Embryonic facial prominence (tissue), 1 donor: ENCODE data around the gene PRLR.

ENCODE experiments used
- DNase-seq: peaks from one replicate; pipeline ENCODE4 v3.0.0-alpha.2; 2016; ENCODE audit errors: extremely low spot score

Gene PRLR

DNA sequence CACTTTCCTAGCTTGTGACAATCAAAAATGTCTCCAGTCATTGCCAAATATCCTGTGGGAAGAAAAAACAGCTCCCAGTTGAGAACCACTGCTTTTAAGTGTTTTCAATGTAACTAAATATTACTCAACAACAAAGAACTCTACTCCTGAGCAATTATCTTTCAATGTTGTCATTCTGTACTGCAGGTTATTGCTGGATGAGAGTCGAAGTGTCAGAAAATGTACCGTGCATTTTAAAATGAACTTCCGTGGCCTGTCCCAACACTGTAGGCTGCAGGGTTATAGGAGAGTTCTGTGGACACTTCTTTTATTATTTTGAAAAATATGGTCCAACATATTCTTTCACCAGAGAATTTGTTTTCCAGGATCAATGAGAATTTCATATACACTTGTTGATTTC lies 147.8 kb downstream of the PRLR start:
- DNase-seq, result no peak

DNA sequence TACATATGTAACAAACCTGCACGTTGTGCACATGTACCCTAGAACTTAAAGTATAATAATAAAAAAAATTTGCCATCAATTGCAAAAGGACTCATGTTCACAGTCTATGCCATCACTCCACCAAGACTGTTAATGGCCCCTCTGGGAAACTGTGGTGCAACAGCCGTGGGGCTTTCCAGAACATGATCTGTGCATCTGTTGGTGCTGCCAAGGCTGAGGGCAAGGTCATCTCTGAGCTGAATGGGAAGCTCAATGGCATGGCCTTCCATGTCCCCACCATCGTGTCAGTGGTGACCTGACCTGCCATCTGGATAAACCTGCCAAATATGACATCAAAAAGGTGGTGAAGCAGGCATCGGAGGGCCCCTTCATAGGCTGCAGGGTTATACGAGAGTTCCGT lies 149.2 kb downstream of the PRLR start:
- DNase-seq, result no peak

DNA sequence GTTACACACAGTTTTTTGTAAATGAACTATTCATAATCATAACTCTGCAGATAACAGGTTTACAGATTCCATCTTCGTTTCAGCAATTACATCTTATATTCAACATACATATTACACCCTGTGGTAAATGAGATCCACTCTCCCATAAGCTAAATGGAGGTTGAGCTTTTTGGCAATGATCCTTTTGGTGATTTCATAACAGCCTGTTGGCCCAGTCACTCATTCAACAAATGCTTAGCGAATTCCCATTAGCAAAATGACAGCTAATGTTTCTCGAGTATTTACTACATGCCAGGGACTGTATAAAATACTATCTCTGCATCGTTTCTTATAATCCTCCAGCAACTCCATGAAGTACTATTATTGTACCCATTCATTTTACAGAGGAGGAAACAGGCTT lies 157.1 kb downstream of the PRLR start:
- DNase-seq, result no peak

DNA sequence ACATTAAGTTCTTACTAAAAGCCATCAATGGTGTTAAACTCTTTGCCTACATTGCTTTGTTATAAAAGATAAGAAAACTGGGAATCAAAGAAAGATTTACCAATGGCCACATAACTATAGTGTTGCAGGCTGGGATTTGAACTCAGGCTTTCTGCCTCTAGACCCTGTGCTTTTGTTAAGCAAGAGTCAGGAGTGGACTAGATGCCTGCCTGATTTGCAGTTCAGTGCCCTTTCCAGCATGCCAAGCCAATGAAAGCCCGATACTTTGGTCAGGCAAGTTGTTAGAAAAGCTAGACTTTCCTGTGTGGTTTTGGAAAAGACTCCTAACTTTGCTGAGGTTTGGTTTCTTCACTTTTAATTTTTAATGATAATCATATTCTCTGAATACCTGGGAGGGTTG lies 161.1 kb downstream of the PRLR start:
- DNase-seq, result no peak

DNA sequence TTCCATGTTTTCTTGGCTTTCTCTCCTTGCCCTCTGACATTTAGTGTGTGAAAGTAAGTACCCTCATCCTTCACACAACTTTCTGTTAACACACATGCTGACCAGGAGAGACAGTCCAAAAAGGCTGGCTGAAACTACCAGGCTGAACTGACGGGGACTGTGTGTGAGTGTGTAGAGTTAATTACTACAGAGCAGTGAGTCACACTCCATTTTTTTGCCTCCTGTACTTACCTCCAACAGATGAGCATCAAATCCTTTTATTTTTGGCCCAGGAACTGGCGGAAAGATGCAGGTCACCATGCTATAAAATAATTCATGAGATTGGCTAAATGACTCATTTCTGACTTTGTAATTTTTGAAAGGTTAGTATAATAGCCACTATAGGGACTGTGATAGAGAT lies 162.3 kb downstream of the PRLR start:
- DNase-seq, result no peak

DNA sequence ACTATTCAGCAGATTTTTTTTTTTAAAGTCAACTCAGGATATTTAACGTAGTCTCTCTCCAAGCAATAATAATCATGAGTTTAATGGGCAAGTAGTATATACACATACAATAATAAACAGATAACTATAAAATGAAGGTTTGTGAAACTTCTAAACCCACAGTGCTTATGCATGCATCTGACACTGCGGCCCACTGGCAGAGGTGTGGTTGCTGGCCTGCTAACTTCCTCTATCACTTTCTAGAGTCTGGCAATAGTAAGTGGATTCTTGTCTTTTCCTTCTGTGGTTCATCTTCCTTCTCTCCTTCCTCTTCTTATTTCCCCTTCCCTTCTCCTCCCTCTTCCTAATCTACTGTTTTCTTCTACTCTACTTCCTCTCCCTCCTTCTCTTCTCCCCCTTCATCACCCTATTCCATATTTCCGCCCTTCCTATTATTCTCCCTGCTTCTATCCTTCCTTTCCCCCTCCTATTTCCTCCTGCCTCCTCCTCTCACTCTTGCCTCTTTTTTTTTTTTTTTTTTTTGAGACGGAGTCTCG lies 164.0 kb downstream of the PRLR start:
- DNase-seq, result no peak

DNA sequence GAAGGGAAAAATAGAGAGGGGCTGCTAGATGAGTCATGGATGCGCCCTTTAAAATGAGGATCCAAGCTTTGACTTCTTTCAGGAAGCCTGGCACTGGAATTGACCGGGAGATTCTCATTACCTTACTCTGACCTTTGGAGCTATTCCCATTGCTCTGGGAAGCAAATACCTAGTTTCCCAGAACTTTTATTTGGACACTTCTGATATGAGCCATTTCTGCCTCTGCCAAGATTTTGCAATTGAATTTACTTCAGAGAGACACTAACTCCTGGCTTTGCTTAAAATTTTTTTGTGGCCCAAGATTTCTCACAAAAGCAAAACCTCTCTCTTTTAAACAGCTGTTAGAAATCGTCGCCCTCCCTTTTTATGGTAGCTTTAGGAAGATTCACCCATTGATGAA lies 166.9 kb downstream of the PRLR start:
- no peak for DNase-seq

DNA sequence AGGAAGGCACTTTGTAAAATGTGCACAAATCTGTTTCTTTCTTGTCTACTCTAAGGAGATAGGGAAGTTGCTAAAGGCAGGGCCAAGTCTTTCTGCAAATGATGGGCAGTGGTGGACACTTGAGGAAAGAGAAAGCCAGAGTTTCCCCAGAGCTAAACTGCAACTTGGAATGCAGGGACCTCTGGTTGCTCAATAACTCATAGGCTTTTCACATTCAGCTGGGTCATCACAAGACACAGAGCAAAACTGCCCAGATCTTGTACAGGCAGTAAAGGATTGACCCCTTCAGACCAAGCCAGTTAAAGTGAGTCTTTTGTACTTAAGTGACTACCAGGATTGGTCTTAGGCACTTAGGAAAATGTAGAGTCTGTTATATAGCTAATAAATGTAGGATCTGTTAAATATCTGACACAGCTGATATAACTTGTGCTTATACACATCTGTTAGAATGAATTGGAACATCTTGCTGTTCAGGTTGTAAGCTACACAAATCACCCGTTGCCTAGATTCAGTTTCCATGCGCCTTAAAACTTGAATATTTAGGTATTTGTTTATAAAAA lies 169.0 kb downstream of the PRLR start:
- no peak for DNase-seq

DNA sequence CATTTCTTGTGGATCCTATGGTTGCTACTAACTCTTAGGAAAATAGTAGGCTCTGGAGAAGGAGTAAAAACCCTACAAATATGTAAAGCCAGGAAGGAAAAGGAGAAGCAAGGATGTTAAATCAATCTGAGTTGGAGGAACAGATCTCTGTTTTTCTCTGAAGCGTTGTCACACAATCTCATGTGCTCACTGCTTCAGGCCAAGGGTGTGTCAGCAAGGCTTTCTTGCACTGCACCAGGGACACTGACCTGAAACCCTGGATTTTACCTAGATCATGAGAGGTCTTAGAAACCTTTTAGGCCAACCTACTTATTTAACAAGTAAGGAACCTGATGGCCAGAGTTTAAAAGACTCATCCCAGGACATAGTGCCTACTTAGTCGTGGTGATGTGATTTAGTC lies 170.1 kb downstream of the PRLR start:
- DNase-seq, result no peak

DNA sequence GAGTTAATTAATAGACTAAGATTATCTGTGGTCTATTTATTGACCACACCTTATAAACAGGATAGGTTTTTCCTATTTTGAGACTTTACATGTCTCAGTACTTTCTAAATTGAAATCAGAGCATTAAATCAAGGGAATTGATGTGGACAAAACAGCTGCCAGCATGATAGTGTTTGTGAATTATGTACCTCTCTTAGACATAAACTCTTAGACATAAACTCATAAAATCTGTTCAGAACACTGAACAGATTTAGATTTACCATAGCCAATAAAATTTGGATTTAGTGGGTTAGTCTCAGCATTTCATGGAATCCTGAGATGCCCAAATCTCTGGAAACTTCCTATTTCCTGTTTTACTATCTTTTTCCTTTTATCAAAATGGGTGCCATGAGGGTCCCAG lies 171.0 kb downstream of the PRLR start:
- DNase-seq, result no peak

DNA sequence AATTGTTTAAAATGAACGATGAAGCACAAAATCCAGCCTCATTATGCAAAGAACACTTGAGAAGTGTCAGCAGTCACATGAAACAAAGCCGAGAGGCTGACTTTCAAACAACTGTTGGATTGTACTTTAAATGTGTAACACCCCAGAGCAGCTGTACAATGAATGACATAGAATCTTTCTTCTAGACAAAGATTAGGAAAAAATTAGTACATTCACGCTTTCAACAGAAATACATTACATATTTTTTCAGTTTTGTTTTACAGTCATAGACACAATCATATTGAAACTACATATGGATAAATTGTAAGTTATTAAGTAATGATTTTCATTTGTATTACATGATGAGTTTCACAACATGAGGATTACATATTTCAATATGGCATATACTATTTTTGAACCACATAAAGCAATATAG lies 171.9 kb downstream of the PRLR start:
- DNase-seq, result no peak

DNA sequence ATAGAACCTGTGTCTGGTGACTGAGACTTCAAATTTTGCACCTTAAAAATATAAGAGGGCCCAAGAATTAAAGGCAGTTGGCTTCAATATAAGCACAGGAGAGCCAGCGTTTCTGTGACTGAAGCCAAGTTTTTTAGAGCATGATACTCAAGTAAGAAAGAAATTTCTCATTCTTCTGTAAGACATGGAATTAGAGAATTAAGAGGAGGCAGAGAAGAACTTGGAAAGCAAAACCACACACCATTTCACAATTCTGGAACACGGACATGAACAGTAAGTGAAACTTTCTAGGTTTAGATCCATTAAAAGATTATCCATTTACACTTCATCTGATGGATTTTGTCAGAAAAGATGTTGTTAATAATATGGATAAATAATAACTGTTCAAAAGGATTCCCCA lies 173.6 kb downstream of the PRLR start:
- DNase-seq, result no peak

DNA sequence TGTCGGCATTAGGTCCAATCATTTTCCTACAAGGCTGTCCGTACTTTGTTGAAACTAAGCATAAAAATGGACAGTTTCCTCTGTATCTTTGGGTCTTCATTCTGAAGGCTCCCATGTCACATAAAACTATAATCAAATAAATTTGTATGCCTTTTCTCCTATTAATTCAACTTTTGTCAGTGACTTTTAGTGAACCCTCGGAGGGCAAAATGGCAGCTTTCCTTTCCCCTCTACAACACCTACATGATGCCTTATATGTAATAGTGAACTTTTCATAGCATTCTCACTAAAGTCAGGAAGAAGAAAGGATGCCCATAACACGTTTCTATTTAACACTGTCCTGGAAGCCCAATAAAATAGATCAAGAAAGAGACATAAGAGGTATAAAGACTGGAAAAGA lies 177.4 kb downstream of the PRLR start:
- no peak for DNase-seq

DNA sequence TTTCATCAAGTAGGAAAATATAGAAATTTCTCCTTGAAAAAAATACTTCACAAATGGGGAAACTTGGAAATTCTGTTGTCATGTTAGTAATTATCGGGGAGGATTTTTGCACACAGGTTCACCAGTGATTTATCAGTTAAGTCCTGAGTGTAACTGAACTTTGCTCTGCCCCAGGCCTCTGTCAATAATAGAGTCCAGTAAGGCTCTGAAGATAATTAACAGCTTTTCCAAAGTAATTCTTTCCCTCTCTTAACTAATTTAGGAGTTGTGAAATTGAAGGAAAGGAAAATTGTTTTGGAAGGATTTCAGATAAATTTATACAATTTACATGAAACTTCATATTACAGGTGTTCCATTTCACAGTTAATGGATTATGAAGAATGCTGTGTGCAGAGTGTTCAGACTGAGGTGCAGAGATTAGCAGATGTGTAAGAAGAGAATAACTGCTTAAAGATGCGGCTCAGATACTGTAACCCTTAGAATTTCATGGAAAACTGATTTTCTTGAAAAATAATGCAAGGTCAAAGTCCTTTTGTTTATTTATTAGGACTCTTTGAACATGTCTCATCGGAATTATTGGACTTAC lies 179.7 kb downstream of the PRLR start:
- DNase-seq, result no peak

DNA sequence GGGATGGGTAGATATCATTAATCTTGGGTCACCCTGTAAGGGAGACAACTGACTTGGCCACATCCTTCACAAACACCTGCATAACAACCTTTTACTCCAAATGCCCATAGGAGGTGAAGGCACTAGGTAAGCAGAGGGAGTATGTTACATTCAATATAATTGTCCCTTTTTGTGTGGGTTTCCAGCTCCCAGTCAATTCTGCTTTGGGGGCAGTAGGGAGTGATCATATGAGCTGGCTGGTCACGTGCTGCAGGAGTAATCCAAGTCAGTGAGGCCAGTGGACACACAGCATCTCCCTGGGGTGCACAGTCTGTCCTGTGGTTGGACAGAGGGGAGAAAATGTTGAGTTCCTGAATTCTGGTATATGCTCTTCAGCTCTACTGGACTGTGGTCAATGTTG lies 181.4 kb downstream of the PRLR start:
- no peak for DNase-seq

DNA sequence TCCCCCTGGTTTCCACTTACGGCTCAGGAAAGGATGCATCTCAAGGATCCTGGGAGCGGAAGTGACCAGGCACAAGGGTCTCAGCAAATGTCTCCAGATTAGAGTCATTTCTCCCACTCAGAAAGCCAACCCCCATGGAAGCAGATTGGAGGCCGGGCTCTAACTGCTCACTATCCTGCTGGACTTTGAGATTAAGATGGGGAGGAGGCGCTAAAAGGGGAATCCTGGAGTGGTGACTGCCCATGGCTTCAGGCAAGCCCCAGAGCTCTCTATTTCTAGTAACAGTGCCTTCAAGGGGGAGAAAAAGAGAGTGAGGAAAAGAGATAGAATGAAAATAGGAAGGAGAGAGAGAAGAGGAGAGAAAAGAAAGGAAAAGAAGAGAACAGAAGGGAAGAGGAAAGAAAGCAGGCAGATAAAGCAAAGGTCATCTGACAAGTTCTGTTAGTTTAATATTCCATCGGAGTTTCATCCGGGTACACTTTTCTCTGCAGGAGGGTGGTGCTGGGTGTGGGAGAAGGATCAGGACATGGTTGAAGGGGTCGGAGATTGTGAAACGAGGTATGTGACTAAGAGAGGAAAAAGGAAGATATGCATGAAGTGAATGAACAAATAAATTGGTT lies 182.4 kb downstream of the PRLR start, which contains the start of gene AGXT2:
AGXT2 (minus strand) TSS at position 165 of the 620 bp plus-strand sequence; CDS start at position 108, 57 bp downstream.
- DNase-seq, result no peak

DNA sequence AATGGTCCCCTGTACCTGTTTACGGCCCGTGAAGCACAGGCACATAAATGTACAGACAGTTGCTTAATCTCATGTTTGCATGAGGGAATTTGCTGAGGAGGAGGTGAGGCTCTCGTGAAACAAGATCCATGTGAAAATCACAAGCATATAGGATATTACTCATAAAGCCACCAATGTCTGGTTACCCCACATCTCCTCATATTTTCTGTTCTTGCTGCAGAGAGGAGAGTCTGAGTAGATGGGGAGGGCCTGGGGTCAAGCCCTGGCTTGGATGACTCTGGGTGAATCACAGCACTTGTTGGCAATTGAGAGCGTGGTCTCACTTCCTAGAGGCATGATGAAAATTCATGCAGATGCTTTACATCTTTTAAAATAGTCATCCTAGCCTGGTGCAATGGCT lies 183.5 kb downstream of the PRLR start:
- no peak for DNase-seq

DNA sequence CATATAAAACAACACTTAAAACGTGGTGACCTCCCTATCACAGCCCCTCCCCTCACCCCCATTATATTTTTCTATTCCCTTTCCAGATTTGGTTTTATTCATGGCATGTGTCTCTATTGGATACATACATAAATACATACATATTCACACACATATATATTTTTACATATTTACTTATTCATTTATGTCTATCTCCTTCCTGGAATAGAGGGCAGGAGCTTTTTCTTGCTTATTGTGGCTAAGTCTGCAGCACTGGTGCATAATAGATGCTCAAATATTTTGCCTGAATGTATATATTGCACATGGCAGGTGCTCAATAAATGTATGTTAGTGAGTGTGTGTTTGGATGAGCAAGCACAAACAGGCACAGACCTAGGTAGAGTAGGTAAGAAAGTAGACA lies 185.0 kb downstream of the PRLR start:
- no peak for DNase-seq

DNA sequence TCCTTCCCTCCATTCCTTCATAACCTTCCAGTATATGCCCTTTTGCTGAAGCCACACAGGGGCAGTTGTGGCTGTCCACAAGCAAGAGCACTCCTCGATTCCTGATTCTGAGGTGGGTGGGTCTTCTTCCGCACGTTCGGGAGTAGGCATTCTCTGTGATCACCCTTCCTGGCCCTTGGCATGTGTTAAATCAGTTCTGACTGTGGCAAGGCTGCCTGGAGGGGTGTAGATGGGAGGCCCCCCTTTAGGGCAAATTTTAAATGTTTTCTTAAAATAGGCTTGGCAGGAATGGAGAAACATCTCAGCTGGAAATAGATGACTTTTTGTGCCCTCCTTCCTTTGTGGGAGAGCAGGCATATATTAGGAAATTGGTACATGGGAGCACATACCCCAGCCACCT lies 185.6 kb downstream of the PRLR start:
- no peak for DNase-seq

DNA sequence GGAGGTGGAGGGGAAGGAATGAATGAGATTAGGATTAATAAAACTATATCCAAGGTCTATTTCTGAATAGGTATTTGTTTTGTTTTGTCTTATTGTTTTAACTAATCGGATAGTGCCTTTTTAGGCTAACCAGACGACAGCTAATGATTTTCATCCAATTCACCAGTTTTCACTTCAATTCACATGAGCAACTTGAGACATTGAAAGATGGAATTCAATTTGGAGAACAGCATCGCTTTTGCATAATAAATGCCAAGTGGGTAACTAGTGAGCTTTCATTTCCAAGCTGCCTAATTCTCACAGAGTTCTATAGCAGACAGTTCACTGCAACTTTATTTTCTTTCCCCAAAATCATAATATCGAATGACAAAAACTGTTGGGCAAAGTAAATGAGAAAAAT lies 187.5 kb downstream of the PRLR start:
- DNase-seq, result no peak

DNA sequence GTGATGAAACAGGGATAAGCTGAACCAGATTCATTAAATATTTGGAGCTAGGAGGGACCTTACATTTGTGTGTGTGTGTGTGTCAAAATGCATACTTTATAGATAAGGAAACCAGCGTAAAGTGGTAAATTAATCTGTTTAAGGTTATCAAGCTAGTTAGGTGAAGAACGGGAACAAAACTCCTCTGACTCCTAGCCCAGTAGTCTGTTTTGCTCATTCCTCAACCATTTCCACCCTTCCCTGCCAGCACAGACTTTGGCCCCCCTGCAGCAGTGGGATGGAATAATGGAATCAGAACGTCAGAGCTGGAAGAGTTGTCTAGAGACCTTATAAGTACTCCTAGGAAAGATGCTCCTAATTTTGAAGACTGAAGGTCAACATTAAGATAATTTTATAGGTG lies 189.0 kb downstream of the PRLR start:
- no peak for DNase-seq

DNA sequence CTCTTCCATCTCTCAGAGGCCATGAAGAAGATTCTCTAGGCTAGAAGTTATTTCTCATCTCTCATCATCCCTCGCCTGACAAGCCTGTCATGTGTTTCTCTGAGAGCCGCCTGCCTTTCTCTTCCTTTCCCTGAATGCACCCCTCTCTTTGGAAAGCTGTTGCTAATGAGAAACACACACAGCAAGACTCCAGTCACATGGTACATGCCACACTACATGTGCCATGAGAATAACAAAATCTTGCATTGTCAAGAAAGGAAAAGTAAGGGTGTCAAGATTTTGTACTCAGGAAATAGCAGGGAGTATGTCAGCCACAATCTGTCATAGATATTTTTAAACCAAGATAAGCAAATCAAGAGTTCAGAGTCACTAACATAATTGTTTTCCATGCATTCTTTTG lies 191.4 kb downstream of the PRLR start:
- DNase-seq, result no peak

DNA sequence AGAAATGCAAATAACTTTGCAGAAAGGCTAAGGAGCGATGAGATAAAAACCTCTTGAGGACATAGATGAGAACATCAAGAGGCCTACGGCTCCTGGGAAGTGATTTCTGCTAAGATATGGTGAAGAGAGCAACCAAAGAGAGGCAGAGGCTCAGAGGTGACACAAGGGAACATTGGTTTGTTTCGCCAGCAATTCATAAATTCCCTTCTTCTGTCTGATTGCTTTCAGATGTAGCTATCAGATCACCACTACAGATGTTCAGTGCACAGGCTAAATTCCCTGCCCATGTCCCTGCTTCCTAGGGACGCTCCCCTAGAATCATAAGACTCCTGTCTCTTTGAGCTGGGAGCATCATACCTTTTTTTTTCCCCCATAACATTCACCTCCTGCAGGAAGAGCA lies 193.8 kb downstream of the PRLR start:
- DNase-seq, result no peak
